ENCODE data around the gene NFKBIE.

Gene NFKBIE

DNA sequence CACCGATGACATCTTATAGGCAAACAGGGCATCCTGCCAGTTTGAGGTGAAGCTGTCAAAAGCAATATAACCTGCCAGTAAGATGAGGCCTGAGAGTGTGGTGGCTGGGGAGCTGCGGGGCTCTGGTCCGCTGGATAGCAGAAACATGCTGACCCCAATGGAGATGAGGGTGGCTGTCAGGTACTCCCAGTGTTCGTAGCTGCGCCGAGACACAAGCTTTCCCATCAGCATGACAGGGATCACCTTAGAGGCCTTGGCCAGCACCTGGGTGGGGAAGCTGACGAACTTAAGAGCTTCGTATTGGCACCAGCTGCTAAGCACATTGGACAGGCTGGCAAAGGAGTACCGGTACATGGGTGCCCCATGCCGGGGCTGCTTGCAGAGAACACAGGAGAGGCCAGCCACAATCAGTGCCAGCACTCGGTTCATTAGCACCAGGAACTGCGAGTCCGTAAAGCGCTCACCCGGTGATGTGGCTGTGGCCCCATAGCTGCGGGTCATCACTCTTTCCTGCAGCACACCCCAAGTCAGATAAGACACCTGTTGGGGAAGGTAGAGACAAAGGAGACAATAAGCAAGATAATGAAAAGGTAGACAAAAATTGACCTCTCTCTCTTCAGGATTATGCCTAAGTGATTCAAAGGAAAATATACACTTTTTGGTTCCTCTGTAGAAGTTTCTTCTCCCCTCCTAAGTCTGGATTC is 10.1 kb downstream of the NFKBIE start:
- no peak for DNase-seq (ENCODE audit: low spot score)
- peak overlapping the region; percentile 80 for H3K4me3 ChIP-seq (ENCODE audit: severe bottlenecking)

DNA sequence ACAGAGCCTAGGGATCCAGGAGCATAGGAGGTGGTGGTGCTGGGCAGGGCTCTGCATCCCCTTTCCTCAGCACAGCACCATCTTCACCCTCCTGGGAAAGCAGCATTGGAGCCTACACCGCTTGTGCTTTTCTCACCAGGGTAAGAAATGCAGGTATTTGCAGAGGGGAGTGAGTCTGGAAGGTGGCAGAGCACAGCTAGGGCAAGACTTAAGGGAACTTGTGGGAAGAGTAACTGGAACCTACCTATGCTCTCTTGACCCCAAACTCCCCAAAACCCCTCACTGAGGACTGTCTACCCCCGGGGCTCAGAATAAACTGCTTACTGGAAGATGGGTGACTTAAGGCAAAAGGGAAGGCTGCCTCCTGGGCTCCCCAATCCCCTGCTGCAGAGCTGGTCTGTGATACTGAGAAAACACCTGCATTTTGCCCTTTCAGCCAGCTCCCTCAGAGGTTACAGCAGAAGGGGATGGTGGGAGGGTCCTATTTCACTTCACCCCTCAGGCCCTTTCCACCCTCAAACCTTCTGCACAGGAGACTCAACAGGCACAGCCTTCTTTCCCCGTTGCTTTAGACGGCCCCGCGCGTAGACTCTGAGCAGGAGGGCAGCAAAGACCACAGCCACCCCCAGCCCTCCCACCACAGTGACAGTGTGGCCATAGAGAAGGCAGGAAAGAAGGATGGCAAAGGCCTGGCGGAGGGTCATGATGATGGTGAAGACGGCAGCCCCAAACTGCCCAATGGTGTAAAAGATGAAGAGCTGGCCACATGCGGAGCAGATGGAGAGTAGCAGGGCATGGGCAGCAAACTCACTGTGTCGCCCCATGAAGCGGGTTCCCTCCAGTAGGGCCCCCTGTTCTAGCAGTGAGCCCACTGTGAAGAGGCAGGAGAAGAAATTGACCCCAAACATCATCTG is 10.9 kb downstream of the NFKBIE start:
- Histone ChIP-seq H3K36me3 (ENCODE audit: low read depth) (peaks cover 67% of the 10 kb centered on the region), H3K9me3 (ENCODE audit: severe bottlenecking) (no peaks in the 10 kb centered on the region), H3K27me3 (ENCODE audit: insufficient read depth, poor library complexity, severe bottlenecking) (no peaks in the 10 kb centered on the region), H3K4me1 (ENCODE audit: insufficient read depth, poor library complexity, severe bottlenecking) (peaks cover 7% of the 10 kb centered on the region), H3K4me3 (ENCODE audit: severe bottlenecking) (no peak overlapping the region), H3K27ac (ENCODE audit: poor library complexity, severe bottlenecking) (peak overlapping the region; percentile 81)
- ATAC-seq (ENCODE audit: low read depth) = peak; percentile 5
- DNase-seq (ENCODE audit: low spot score) = no peak
- TF ChIP-seq, protein P1, sequence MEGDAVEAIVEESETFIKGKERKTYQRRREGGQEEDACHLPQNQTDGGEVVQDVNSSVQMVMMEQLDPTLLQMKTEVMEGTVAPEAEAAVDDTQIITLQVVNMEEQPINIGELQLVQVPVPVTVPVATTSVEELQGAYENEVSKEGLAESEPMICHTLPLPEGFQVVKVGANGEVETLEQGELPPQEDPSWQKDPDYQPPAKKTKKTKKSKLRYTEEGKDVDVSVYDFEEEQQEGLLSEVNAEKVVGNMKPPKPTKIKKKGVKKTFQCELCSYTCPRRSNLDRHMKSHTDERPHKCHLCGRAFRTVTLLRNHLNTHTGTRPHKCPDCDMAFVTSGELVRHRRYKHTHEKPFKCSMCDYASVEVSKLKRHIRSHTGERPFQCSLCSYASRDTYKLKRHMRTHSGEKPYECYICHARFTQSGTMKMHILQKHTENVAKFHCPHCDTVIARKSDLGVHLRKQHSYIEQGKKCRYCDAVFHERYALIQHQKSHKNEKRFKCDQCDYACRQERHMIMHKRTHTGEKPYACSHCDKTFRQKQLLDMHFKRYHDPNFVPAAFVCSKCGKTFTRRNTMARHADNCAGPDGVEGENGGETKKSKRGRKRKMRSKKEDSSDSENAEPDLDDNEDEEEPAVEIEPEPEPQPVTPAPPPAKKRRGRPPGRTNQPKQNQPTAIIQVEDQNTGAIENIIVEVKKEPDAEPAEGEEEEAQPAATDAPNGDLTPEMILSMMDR (IDR thresholded peaks at IDR 0.05; ENCODE audit: poor library complexity, severe bottlenecking) = no peak

More for the DNA sequence above, 10.1 kb downstream of the NFKBIE start:
- TF ChIP-seq, protein P1 (IDR thresholded peaks at IDR 0.05; ENCODE audit: poor library complexity, severe bottlenecking) = no peak
- Histone ChIP-seq H3K36me3 (ENCODE audit: low read depth) (peaks cover 59% of the 10 kb centered on the region), H3K27me3 (ENCODE audit: insufficient read depth, poor library complexity, severe bottlenecking) (no peaks in the 10 kb centered on the region), H3K9me3 (ENCODE audit: severe bottlenecking) (no peaks in the 10 kb centered on the region), H3K4me1 (ENCODE audit: insufficient read depth, poor library complexity, severe bottlenecking) (peaks cover 7% of the 10 kb centered on the region), H3K27ac (ENCODE audit: poor library complexity, severe bottlenecking) (peak overlapping the region; percentile 81)
- ATAC-seq (ENCODE audit: low read depth) = peak; percentile 11

DNA sequence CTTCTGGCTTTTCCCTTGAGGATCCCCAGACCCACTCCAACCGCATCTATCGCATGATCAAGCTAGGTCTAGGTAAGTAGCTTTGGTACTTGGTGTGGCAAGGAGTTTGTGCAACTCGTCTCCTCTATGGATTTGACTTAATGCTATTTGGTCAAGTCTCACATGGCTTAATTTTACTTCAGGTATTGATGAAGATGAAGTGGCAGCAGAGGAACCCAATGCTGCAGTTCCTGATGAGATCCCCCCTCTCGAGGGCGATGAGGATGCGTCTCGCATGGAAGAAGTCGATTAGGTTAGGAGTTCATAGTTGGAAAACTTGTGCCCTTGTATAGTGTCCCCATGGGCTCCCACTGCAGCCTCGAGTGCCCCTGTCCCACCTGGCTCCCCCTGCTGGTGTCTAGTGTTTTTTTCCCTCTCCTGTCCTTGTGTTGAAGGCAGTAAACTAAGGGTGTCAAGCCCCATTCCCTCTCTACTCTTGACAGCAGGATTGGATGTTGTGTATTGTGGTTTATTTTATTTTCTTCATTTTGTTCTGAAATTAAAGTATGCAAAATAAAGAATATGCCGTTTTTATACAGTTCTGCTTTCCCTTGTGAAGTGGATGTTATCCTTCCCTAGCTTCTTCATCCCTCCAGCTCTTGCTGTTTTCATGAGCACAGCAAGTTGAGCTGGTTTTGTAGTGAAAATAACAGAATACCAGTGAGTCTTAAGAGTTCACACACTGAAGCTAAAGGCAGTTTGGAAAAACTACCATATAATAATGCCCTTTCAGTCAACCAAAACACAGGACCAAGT is 11.8 kb downstream of the NFKBIE start:
- Histone ChIP-seq H3K4me3 (ENCODE audit: severe bottlenecking) (no peak overlapping the region), H3K27ac (ENCODE audit: poor library complexity, severe bottlenecking) (no peak overlapping the region), H3K36me3 (ENCODE audit: low read depth) (peaks cover 76% of the 10 kb centered on the region), H3K4me1 (ENCODE audit: insufficient read depth, poor library complexity, severe bottlenecking) (peaks cover 14% of the 10 kb centered on the region), H3K9me3 (ENCODE audit: severe bottlenecking) (no peaks in the 10 kb centered on the region), H3K27me3 (ENCODE audit: insufficient read depth, poor library complexity, severe bottlenecking) (no peaks in the 10 kb centered on the region)
- ATAC-seq (ENCODE audit: low read depth) (no peak; the same call in 2 of the 3 replicates), DNase-seq (ENCODE audit: low spot score) (no peak)
- TF ChIP-seq, protein P1 (IDR thresholded peaks at IDR 0.05; ENCODE audit: poor library complexity, severe bottlenecking) = peak; percentile 71

GRCh38 chr6:44251576-44252524 is 13.5 kb downstream of the NFKBIE start:
- peaks cover 16% of the 10 kb centered on the region for H3K4me1 ChIP-seq (ENCODE audit: insufficient read depth, poor library complexity, severe bottlenecking)
- peak overlapping the region; percentile 2 for H3K27ac ChIP-seq (ENCODE audit: poor library complexity, severe bottlenecking)
- H3K27me3 ChIP-seq (ENCODE audit: insufficient read depth, poor library complexity, severe bottlenecking) = no peaks in the 10 kb centered on the region
- peaks cover 91% of the 10 kb centered on the region for H3K36me3 ChIP-seq (ENCODE audit: low read depth)
- TF ChIP-seq, protein P1 (IDR thresholded peaks at IDR 0.05; ENCODE audit: poor library complexity, severe bottlenecking) = no peak
- H3K9me3 ChIP-seq (ENCODE audit: severe bottlenecking) = no peaks in the 10 kb centered on the region
- no peak overlapping the region for H3K4me3 ChIP-seq (ENCODE audit: severe bottlenecking)
- ATAC-seq (ENCODE audit: low read depth) (no peak), DNase-seq (ENCODE audit: low spot score) (no peak)
